Measurements from ENCODE around the gene CELF2. TPM values are rescaled to one million over a fixed set of nuclear protein-coding genes. Genes with fewer than 3 reads are reported as not detected.

The CELF2 gene
- total RNA-seq, 1 experiment from 2014 or later = 28.7 TPM

GRCh38 chr10:11111490-11111889 lies 93.8 kb downstream of the CELF2 start:
- Histone ChIP-seq H3K56ac (ENCODE audit: insufficient read length, low read depth, low read length) (no peak overlapping the region), H3K14ac (ENCODE audit: insufficient read depth, low read length) (no peak overlapping the region), H4K8ac (replicated peaks; ENCODE audit: insufficient read length, low read depth, low read length) (no peak overlapping the region), H3K4me1 (ENCODE audit: insufficient read depth, low read length) (0 out of 2 replicates have a peak, but pooled peaks cover 2% of the 10 kb centered on the region), H3K27ac (ENCODE audit: insufficient read length, low read depth, low read length) (no peak overlapping the region), H2BK20ac (ENCODE audit: low read depth, low read length, poor library complexity, severe bottlenecking) (no peak overlapping the region), H3K9me3 (ENCODE audit: control insufficient read depth, low read depth, low read length) (no peaks in the 10 kb centered on the region), H2AFZ (ENCODE audit: low read length) (no peak overlapping the region), H3K27me3 (ENCODE audit: insufficient read depth, low read length) (no peaks in the 10 kb centered on the region), H2BK12ac (ENCODE audit: insufficient read length, low read depth, low read length) (no peak overlapping the region), H3K18ac (ENCODE audit: insufficient read length, low read depth, low read length) (no peak overlapping the region), H2BK120ac (ENCODE audit: low read depth, low read length, poor library complexity, severe bottlenecking) (no peak overlapping the region), H3K79me1 (ENCODE audit: insufficient read depth, low read depth, low read length, poor library complexity, severe bottlenecking) (no peaks in the 10 kb centered on the region), H4K91ac (ENCODE audit: insufficient read length, low read depth, low read length) (no peak overlapping the region), H3T11ph (ENCODE audit: low read length) (no peak overlapping the region), H3K9ac (ENCODE audit: extremely low read depth, insufficient read length, low read length) (no peak overlapping the region), H4K5ac (ENCODE audit: insufficient read length, low read depth, low read length) (no peak overlapping the region), H3K4ac (ENCODE audit: low read depth, low read length) (no peak overlapping the region), H3K23me2 (ENCODE audit: insufficient read length, low read depth, low read length, poor library complexity, severe bottlenecking) (no peaks in the 10 kb centered on the region), H2AK5ac (ENCODE audit: insufficient read length, low read length) (no peak overlapping the region), H3K4me2 (ENCODE audit: insufficient read depth, insufficient read length, low read length) (no peak overlapping the region), H3K23ac (ENCODE audit: insufficient read length, low read depth, low read length) (no peak overlapping the region), H2BK15ac (ENCODE audit: low read depth, low read length) (no peak overlapping the region), H2BK5ac (ENCODE audit: insufficient read length, low read length) (no peak overlapping the region), H4K20me1 (ENCODE audit: control insufficient read depth, insufficient read depth, insufficient read length) (no peaks in the 10 kb centered on the region), H3K79me2 (ENCODE audit: insufficient read depth, low read length) (0 out of 2 replicates have a peak, but pooled peaks cover 2% of the 10 kb centered on the region)
- peaks cover 8 to 9% of the 10 kb centered on the region in 2 experiments; a peak in 4 of 5 replicates for H3K9me3 Mint-ChIP-seq
- no peak for DNase-seq
- whole genome bisulfite sequencing (ENCODE audit: extremely low coverage, insufficient read length, low lambda C conversion rate) = no CpG with 5 or more reads among the region's 8 CpGs
- no peak overlapping the region for H3K27ac Mint-ChIP-seq
- TF ChIP-seq, protein P1, sequence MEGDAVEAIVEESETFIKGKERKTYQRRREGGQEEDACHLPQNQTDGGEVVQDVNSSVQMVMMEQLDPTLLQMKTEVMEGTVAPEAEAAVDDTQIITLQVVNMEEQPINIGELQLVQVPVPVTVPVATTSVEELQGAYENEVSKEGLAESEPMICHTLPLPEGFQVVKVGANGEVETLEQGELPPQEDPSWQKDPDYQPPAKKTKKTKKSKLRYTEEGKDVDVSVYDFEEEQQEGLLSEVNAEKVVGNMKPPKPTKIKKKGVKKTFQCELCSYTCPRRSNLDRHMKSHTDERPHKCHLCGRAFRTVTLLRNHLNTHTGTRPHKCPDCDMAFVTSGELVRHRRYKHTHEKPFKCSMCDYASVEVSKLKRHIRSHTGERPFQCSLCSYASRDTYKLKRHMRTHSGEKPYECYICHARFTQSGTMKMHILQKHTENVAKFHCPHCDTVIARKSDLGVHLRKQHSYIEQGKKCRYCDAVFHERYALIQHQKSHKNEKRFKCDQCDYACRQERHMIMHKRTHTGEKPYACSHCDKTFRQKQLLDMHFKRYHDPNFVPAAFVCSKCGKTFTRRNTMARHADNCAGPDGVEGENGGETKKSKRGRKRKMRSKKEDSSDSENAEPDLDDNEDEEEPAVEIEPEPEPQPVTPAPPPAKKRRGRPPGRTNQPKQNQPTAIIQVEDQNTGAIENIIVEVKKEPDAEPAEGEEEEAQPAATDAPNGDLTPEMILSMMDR (conservative IDR thresholded peaks at IDR 0.05) = no peak
- peaks cover 23 to 27% of the 10 kb centered on the region in 2 experiments for H3K4me1 Mint-ChIP-seq
- peaks cover 3 to 19% (median 7%) of the 10 kb centered on the region in 3 experiments; a peak in 5 of 7 replicates for H3K36me3 Mint-ChIP-seq (ENCODE audit: insufficient read depth in 1 of 3, low read depth in 3 of 3)
- H3K27me3 Mint-ChIP-seq (ENCODE audit: low read depth) = no peaks in the 10 kb centered on the region
- no peak overlapping the region for H3K4me3 Mint-ChIP-seq
